ENCODE results near the gene MGST3.
"Not testable (repeated sequence)": the region's sequence is repeated elsewhere in the genome, so short reads cannot be mapped to it uniquely, and the experiment has no call there.

The MGST3 gene

GRCh38 chr1:165675794-165676193 is 44.8 kb downstream of the MGST3 start:
- Histone ChIP-seq H3K4me1 (ENCODE audit: control insufficient read depth, insufficient read depth, low read length) (no peaks in the 10 kb centered on the region), H3K9ac (ENCODE audit: low read length) (no peak overlapping the region), H3K4me3 (ENCODE audit: low read length) (no peak overlapping the region), H3K27me3 (ENCODE audit: control insufficient read depth, insufficient read depth, low read length) (no peaks in the 10 kb centered on the region), H3K36me3 (ENCODE audit: control insufficient read depth, insufficient read depth, low read length) (peaks cover 10% of the 10 kb centered on the region), H3K27ac (ENCODE audit: low read depth, low read length) (no peak overlapping the region)

GRCh38 chr1:165678509-165678908 is 47.5 kb downstream of the MGST3 start:
- H3K4me3 ChIP-seq (ENCODE audit: low read length) = no peak overlapping the region
- no peaks in the 10 kb centered on the region for H3K27me3 ChIP-seq (ENCODE audit: control insufficient read depth, insufficient read depth, low read length)
- peaks cover 8% of the 10 kb centered on the region for H3K36me3 ChIP-seq (ENCODE audit: control insufficient read depth, insufficient read depth, low read length)
- H3K9ac ChIP-seq (ENCODE audit: low read length) = no peak overlapping the region
- no peak overlapping the region for H3K27ac ChIP-seq (ENCODE audit: low read depth, low read length)
- H3K4me1 ChIP-seq (ENCODE audit: control insufficient read depth, insufficient read depth, low read length) = no peaks in the 10 kb centered on the region

GRCh38 chr1:165679282-165680036 is 48.4 kb downstream of the MGST3 start:
- H3K27me3 ChIP-seq (ENCODE audit: control insufficient read depth, insufficient read depth, low read length) = no peaks in the 10 kb centered on the region
- H3K36me3 ChIP-seq (ENCODE audit: control insufficient read depth, insufficient read depth, low read length) = peaks cover 5% of the 10 kb centered on the region
- H3K4me1 ChIP-seq (ENCODE audit: control insufficient read depth, insufficient read depth, low read length) = no peaks in the 10 kb centered on the region
- H3K9ac ChIP-seq (ENCODE audit: low read length) = no peak overlapping the region
- H3K27ac ChIP-seq (ENCODE audit: low read depth, low read length) = no peak overlapping the region
- H3K4me3 ChIP-seq (ENCODE audit: low read length) = no peak overlapping the region

GRCh38 chr1:165680303-165680702 is 49.3 kb downstream of the MGST3 start:
- Histone ChIP-seq H3K9ac (ENCODE audit: low read length) (no peak overlapping the region), H3K27me3 (ENCODE audit: control insufficient read depth, insufficient read depth, low read length) (no peaks in the 10 kb centered on the region), H3K27ac (ENCODE audit: low read depth, low read length) (no peak overlapping the region), H3K4me1 (ENCODE audit: control insufficient read depth, insufficient read depth, low read length) (no peaks in the 10 kb centered on the region), H3K4me3 (ENCODE audit: low read length) (no peak overlapping the region), H3K36me3 (ENCODE audit: control insufficient read depth, insufficient read depth, low read length) (peaks cover 5% of the 10 kb centered on the region)

- H3K4me1 ChIP-seq (ENCODE audit: control insufficient read depth, insufficient read depth, low read length); H3K4me3 ChIP-seq (ENCODE audit: low read length); H3K36me3 ChIP-seq (ENCODE audit: control insufficient read depth, insufficient read depth, low read length); H3K27ac ChIP-seq (ENCODE audit: low read depth, low read length); H3K27me3 ChIP-seq (ENCODE audit: control insufficient read depth, insufficient read depth, low read length); H3K9ac ChIP-seq (ENCODE audit: low read length): not testable (repeated sequence)
Observed at GRCh38 chr1:165680773-165681172, 49.7 kb downstream of the MGST3 start.

GRCh38 chr1:165683848-165684485 is 52.9 kb downstream of the MGST3 start:
- Histone ChIP-seq H3K9ac (ENCODE audit: low read length) (no peak overlapping the region), H3K27ac (ENCODE audit: low read depth, low read length) (no peak overlapping the region), H3K4me1 (ENCODE audit: control insufficient read depth, insufficient read depth, low read length) (no peaks in the 10 kb centered on the region), H3K36me3 (ENCODE audit: control insufficient read depth, insufficient read depth, low read length) (no peaks in the 10 kb centered on the region), H3K27me3 (ENCODE audit: control insufficient read depth, insufficient read depth, low read length) (no peaks in the 10 kb centered on the region), H3K4me3 (ENCODE audit: low read length) (no peak overlapping the region)

GRCh38 chr1:165686121-165686970 is 55.3 kb downstream of the MGST3 start:
- H3K4me3 ChIP-seq (ENCODE audit: low read length) = no peak overlapping the region
- H3K27me3 ChIP-seq (ENCODE audit: control insufficient read depth, insufficient read depth, low read length) = no peaks in the 10 kb centered on the region
- peaks cover 3% of the 10 kb centered on the region for H3K36me3 ChIP-seq (ENCODE audit: control insufficient read depth, insufficient read depth, low read length)
- H3K9ac ChIP-seq (ENCODE audit: low read length) = no peak overlapping the region
- H3K27ac ChIP-seq (ENCODE audit: low read depth, low read length) = no peak overlapping the region
- no peaks in the 10 kb centered on the region for H3K4me1 ChIP-seq (ENCODE audit: control insufficient read depth, insufficient read depth, low read length)

- Histone ChIP-seq H3K36me3 (ENCODE audit: control insufficient read depth, insufficient read depth, low read length) (peaks cover 3% of the 10 kb centered on the region), H3K9ac (ENCODE audit: low read length) (no peak overlapping the region), H3K4me3 (ENCODE audit: low read length) (no peak overlapping the region), H3K27ac (ENCODE audit: low read depth, low read length) (no peak overlapping the region), H3K27me3 (ENCODE audit: control insufficient read depth, insufficient read depth, low read length) (no peaks in the 10 kb centered on the region), H3K4me1 (ENCODE audit: control insufficient read depth, insufficient read depth, low read length) (no peaks in the 10 kb centered on the region)
Observed at GRCh38 chr1:165686971-165687433, 56.0 kb downstream of the MGST3 start.

GRCh38 chr1:165688046-165688445 is 57.0 kb downstream of the MGST3 start:
- Histone ChIP-seq H3K27me3 (ENCODE audit: control insufficient read depth, insufficient read depth, low read length) (no peaks in the 10 kb centered on the region), H3K36me3 (ENCODE audit: control insufficient read depth, insufficient read depth, low read length) (peaks cover 3% of the 10 kb centered on the region), H3K4me1 (ENCODE audit: control insufficient read depth, insufficient read depth, low read length) (no peaks in the 10 kb centered on the region), H3K27ac (ENCODE audit: low read depth, low read length) (no peak overlapping the region), H3K4me3 (ENCODE audit: low read length) (no peak overlapping the region), H3K9ac (ENCODE audit: low read length) (no peak overlapping the region)

GRCh38 chr1:165695031-165695430 is 64.0 kb downstream of the MGST3 start:
- H3K27me3 ChIP-seq (ENCODE audit: control insufficient read depth, insufficient read depth, low read length) = no peaks in the 10 kb centered on the region
- peaks cover 6% of the 10 kb centered on the region for H3K4me1 ChIP-seq (ENCODE audit: control insufficient read depth, insufficient read depth, low read length)
- no peak overlapping the region for H3K9ac ChIP-seq (ENCODE audit: low read length)
- H3K4me3 ChIP-seq (ENCODE audit: low read length) = no peak overlapping the region
- H3K27ac ChIP-seq (ENCODE audit: low read depth, low read length) = no peak overlapping the region
- peaks cover 3% of the 10 kb centered on the region for H3K36me3 ChIP-seq (ENCODE audit: control insufficient read depth, insufficient read depth, low read length)

- Histone ChIP-seq H3K27me3 (ENCODE audit: control insufficient read depth, insufficient read depth, low read length) (no peaks in the 10 kb centered on the region), H3K36me3 (ENCODE audit: control insufficient read depth, insufficient read depth, low read length) (no peaks in the 10 kb centered on the region), H3K4me3 (ENCODE audit: low read length) (no peak overlapping the region), H3K4me1 (ENCODE audit: control insufficient read depth, insufficient read depth, low read length) (peaks cover 6% of the 10 kb centered on the region), H3K27ac (ENCODE audit: low read depth, low read length) (no peak overlapping the region), H3K9ac (ENCODE audit: low read length) (no peak overlapping the region)
Observed at GRCh38 chr1:165696625-165697100, 65.6 kb downstream of the MGST3 start.

- Histone ChIP-seq H3K27me3 (ENCODE audit: control insufficient read depth, insufficient read depth, low read length) (no peaks in the 10 kb centered on the region), H3K4me3 (ENCODE audit: low read length) (peak overlapping the region; percentile 82), H3K4me1 (ENCODE audit: control insufficient read depth, insufficient read depth, low read length) (peaks cover 6% of the 10 kb centered on the region), H3K27ac (ENCODE audit: low read depth, low read length) (peak overlapping the region; percentile 89), H3K36me3 (ENCODE audit: control insufficient read depth, insufficient read depth, low read length) (no peaks in the 10 kb centered on the region), H3K9ac (ENCODE audit: low read length) (no peak overlapping the region)
Observed at GRCh38 chr1:165697491-165697880, 66.5 kb downstream of the MGST3 start.

Measured in rectal smooth muscle tissue (tissue), 1 donor.